Medulla oblongata (tissue), 1 donor: ENCODE data around the gene CD93.

Experiments used
- DNase-seq: peaks from one replicate; pipeline ENCODE4 v3.0.0-alpha.2; 2015; ENCODE audit errors: extremely low spot score

Gene CD93

GRCh38 chr20:23035731-23036130, 50.4 kb downstream of the CD93 start:
- no peak for DNase-seq

- no peak for DNase-seq
Observed at GRCh38 chr20:23034721-23035671, 51.1 kb downstream of the CD93 start, which contains the start of gene SSTR4. TSS of gene SSTR4 (plus strand) at chr20:23035312. CDS start at chr20:23035484, 172 bp downstream.

GRCh38 chr20:23033918-23034317, 52.2 kb downstream of the CD93 start:
- DNase-seq = no peak

GRCh38 chr20:23032750-23033078, 53.4 kb downstream of the CD93 start:
- no peak for DNase-seq

- DNase-seq = no peak
Observed at GRCh38 chr20:23032056-23032749, 53.9 kb downstream of the CD93 start.

- no peak for DNase-seq
Observed at GRCh38 chr20:23031346-23031745, 54.8 kb downstream of the CD93 start.
